Endometrial microvascular endothelial cells (primary cell): ENCODE data around the gene ZKSCAN8. TPM values are rescaled to one million over a fixed set of nuclear protein-coding genes. Genes with fewer than 3 reads are reported as not detected.

Experiments used
- in situ Hi-C: cut with HindIII; loops from 2 replicates; pipeline ENCODE4 v1.10.0; 2017; ENCODE audit warnings: low sequenced_read_pairs, low pct_unique_long_range_greater_than_20kb; ENCODE audit errors: inconsistent ontology term
- total RNA-seq: library from RNA; depleted of rRNA; stranded (reverse); fragments of >200 nt; gene quantifications from one replicate; pipeline ENCODE4 v1.2.3, GENCODE V29; 2015; ENCODE audit errors: inconsistent ontology term

ZKSCAN8 gene
- total RNA-seq, 1 donor from 2014 or later, result 11.2 TPM

DNA sequence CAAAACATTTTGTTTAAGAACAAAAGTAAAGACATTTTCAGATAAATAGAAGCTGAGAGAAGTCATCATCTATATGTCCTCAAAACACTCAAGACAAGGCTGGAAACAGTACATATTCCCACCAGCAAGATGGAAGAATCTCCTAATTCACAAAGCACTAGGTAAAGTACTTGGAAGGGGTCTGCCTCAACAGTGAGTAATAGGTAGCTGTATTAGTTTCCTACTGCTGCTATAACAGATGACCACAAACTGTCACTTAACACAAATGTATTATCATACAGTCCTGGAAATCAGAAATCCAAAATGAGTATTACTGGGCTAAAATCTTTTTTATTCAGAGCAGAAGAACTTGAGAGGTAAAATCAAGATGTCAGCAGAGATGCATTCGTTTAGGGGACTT is 40.6 kb downstream of the ZKSCAN8 start:
- in situ Hi-C loops, result no loop called here

DNA sequence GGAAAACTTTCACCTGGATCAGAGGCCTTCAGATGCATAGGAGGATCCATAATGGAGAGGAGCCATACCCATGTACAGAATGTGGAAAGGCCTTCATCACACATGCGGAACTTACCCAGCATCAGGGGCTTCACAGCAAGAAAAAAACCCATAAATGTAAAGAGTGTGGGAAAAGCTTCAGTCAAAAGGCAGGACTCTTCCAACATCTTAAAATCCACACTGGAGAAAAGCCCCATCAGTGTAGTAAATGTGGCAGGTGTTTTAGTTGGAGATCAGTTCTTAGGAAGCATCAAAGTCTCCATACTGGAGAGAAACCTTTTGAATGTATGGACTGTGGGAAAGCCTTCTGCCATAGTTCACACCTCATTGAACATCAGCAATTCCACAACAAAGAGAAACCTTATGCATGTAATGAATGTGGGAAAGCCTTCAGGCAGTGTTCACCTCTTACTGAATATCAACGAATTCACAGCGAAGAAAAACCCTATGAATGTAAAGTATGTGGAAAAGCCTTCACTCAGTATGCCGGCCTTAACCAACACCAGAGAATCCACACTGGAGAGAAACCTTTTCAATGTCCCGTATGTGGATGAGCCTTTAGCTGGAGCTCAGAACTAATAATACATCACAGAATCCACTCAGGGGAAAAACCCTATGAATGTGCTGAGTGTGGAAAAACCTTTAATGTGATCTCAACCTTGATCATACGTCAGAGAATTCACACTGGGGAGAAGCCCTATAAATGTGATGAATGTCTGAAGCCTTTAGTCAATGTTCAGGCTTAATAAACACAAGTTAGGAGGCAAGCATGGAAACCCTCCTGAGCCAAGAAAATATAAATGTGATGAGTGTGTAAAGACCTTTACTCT is 46.7 kb downstream of the ZKSCAN8 start:
- in situ Hi-C loops, result no loop called here

DNA sequence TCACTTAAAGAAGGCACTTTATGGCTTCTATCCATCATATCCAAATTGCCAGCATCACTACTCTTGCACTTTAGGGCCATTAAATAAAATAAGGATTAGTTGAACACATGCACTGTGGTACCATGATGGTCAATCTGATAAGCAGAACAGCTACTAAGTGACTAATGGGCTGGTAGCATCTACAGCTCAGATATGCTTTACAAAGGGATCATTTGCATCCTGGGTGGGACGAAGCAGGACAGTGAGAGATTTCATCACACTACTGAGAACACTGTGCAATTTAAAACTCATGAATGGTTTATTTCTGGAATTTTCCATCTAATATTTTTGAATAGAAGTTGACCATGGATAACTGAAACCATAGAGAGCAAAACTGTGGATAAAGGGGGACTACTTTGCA is 58.3 kb downstream of the ZKSCAN8 start:
- in situ Hi-C loops, result no loop called here

GRCh38 chr6:28203201-28203600 is 61.5 kb downstream of the ZKSCAN8 start:
- in situ Hi-C loops, result no loop called here

DNA sequence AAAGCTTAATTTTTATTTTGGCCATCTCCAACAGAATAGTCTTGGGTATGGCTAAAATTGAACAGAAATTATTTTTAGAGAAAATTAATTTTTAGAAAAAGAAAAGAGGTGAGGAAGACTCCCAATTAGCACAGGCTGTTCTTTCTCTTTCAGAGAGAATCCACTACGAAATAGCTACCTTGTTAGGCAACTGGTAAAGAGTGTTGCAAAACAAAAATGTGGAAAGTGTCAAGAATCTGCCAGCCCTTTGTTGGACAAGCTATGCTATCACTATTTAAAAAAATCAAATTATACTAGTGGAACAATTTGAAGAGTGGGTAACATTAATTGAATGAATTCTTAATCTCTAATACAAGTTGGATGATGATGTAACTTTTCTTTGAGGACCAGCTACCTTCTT is 64.2 kb downstream of the ZKSCAN8 start:
- in situ Hi-C loops, result no loop called here

- in situ Hi-C loops, result no loop called here
Observed at GRCh38 chr6:28206527-28206926, 64.8 kb downstream of the ZKSCAN8 start.

DNA sequence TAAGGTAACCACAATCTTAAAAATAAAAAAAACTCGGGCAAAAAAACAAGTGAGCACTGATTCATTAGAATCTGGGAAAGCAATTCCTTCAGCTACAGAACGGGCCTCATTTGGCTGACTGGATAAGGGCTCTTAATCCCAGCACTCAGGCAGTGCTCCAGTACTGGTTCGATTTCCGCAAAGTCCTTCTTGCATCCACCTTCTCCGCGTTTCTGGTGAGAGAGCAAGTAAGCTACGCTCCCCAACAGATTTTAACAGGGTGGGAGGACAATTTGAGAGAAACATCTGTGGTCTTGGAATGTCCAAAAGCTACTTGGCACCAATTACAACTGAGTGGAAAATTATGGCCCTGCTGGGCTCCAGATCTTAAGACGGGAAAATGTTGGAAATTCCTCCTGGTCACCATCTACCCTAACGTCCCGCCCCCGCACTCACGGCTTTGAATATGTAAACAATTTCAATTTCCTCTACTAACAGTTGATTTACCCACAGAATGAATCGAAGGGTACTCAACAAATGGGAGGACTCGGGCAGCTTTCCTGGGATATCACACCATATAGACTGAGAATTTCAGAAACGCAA is 65.3 kb downstream of the ZKSCAN8 start:
- in situ Hi-C loops, result no loop called here

- in situ Hi-C loops, result no loop called here
Observed at GRCh38 chr6:28207510-28208110, 65.9 kb downstream of the ZKSCAN8 start.

GRCh38 chr6:28208111-28208659 is 66.5 kb downstream of the ZKSCAN8 start:
- in situ Hi-C loops, result no loop called here

Other genes starting within 250 kb of the ZKSCAN8 start
- gene OR2B2, start 229.5 kb upstream of the ZKSCAN8 start, total RNA-seq, result not detected
- gene OR2B6, start 184.6 kb upstream of the ZKSCAN8 start, total RNA-seq, result not detected
- 0.19 TPM for gene ZNF165, start 61.3 kb upstream of the ZKSCAN8 start, total RNA-seq
- 4.9 TPM for gene ZSCAN16, start 17.3 kb upstream of the ZKSCAN8 start, total RNA-seq
- gene ZSCAN9, start 83.4 kb downstream of the ZKSCAN8 start, total RNA-seq, result 11.8 TPM
- 4.1 TPM for gene ZKSCAN4, start 110.4 kb downstream of the ZKSCAN8 start, total RNA-seq
- 0.19 TPM for gene NKAPL, start 117.4 kb downstream of the ZKSCAN8 start, total RNA-seq
- 38.7 TPM for gene ZSCAN26, start 125.3 kb downstream of the ZKSCAN8 start, total RNA-seq
- gene PGBD1, start 139.7 kb downstream of the ZKSCAN8 start, total RNA-seq, result 11.9 TPM
- gene ZSCAN31, start 194.3 kb downstream of the ZKSCAN8 start, total RNA-seq, result 16.5 TPM
- 2.9 TPM for gene ZKSCAN3, start 208.1 kb downstream of the ZKSCAN8 start, total RNA-seq